IMR-90 (cell line): ENCODE results near the gene TPSD1. TPM values are rescaled to one million over a fixed set of nuclear protein-coding genes. Genes with fewer than 3 reads are reported as not detected.

Source experiments
- ATAC-seq: fragments of 200-7000 bp; cut with Tn5 transposase; 2 replicates; pipeline ENCODE4 v1.9.1; 2020; ENCODE audit warnings: low read depth, mild to moderate bottlenecking, moderate library complexity
- BruUV-seq: library from RNA; stranded (reverse); fragments of 400-500 nt; replicated peaks from 2 replicates; lab custom pipeline; 2021; lab: Mats Ljungman, UMichigan
- CTCF ChIA-PET: fragments of 300-600 bp; formaldehyde crosslinking; extraction: SDS; loops from one replicate; lab custom pipeline; 2021; ENCODE audit warnings: antibody characterized with exemption; lab: Yijun Ruan, JAX
- POLR2A ChIA-PET: fragments of 300-600 bp; sonication (Branson Sonifier 250); formaldehyde crosslinking; loops from one replicate; lab custom pipeline; 2022; ENCODE audit warnings: antibody characterized with exemption; ENCODE audit not compliant: unreplicated experiment; lab: Charles Lee
- DNase-seq: peaks from one replicate; pipeline ENCODE4 v3.0.0; 2013
- H2AFZ ChIP-seq: replicated peaks from 2 replicates; pipeline ENCODE3; 2013; ENCODE audit warnings: low read length, mild to moderate bottlenecking; ENCODE audit not compliant: poor library complexity
- H2AK5ac ChIP-seq: 2 replicates; pipeline ENCODE4 v1.6.1; 2013; ENCODE audit warnings: low read depth, low read length, inconsistent platforms
- H2AK9ac ChIP-seq: replicated peaks from 2 replicates; pipeline ENCODE3; 2013; ENCODE audit warnings: mild to moderate bottlenecking, low read depth, low read length, moderate library complexity; ENCODE audit not compliant: poor library complexity
- H2BK120ac ChIP-seq: 2 replicates; pipeline ENCODE4 v1.6.1; 2013; ENCODE audit warnings: low read depth, low read length, inconsistent platforms
- H2BK15ac ChIP-seq: 3 replicates; pipeline ENCODE4 v1.6.1; 2013; ENCODE audit warnings: low read depth, low read length, inconsistent platforms
- H2BK20ac ChIP-seq: 2 replicates; pipeline ENCODE4 v1.6.1; 2013; ENCODE audit warnings: low read depth, mild to moderate bottlenecking, inconsistent platforms, low read length, moderate library complexity
- H2BK5ac ChIP-seq: 2 replicates; pipeline ENCODE4 v1.6.1; 2013; ENCODE audit warnings: mild to moderate bottlenecking, low read depth, low read length, inconsistent platforms; ENCODE audit not compliant: poor library complexity, severe bottlenecking
- H3K14ac ChIP-seq: replicated peaks from 2 replicates; pipeline ENCODE4 v1.6.1; 2013; ENCODE audit warnings: low read depth, low read length, inconsistent platforms
- H3K18ac ChIP-seq: 2 replicates; pipeline ENCODE4 v1.6.1; 2013; ENCODE audit warnings: low read depth, low read length, control low read depth
- H3K23ac ChIP-seq: 2 replicates; pipeline ENCODE4 v1.6.1; 2013; ENCODE audit warnings: low read depth, low read length, inconsistent platforms
- H3K27ac ChIP-seq: 2 replicates; pipeline ENCODE4 v1.5.1; 2013; ENCODE audit warnings: mild to moderate bottlenecking, control low read depth, low read length; ENCODE audit not compliant: insufficient read depth
- H3K27me3 ChIP-seq: 2 replicates; pipeline ENCODE4 v1.6.1; 2013; ENCODE audit warnings: low read length; ENCODE audit not compliant: control insufficient read depth, insufficient read depth
- H3K36me3 ChIP-seq: 2 replicates; pipeline ENCODE4 v1.6.1; 2013; ENCODE audit warnings: low read length, mixed read lengths; ENCODE audit not compliant: control insufficient read depth, insufficient read depth
- H3K4ac ChIP-seq: 2 replicates; pipeline ENCODE4 v1.6.1; 2013; ENCODE audit warnings: low read depth, low read length, inconsistent platforms
- H3K4me1 ChIP-seq: 2 replicates; pipeline ENCODE4 v1.6.1; 2013; ENCODE audit warnings: low read length, mixed read lengths; ENCODE audit not compliant: control insufficient read depth, insufficient read depth
- H3K4me2 ChIP-seq: 2 replicates; pipeline ENCODE4 v1.6.1; 2013; ENCODE audit warnings: low read depth, mild to moderate bottlenecking, control low read depth, low read length, moderate library complexity
- H3K4me3 ChIP-seq: 2 replicates; pipeline ENCODE4 v1.5.1; 2013; ENCODE audit warnings: low read depth, mild to moderate bottlenecking, control low read depth, low read length, moderate library complexity; ENCODE audit not compliant: insufficient read depth
- H3K56ac ChIP-seq: 2 replicates; pipeline ENCODE4 v1.6.1; 2013; ENCODE audit warnings: low read length, inconsistent platforms; ENCODE audit not compliant: insufficient read depth; ENCODE audit errors: extremely low read depth
- H3K79me1 ChIP-seq, 2 experiments: 2 replicates each; pipeline ENCODE4 v1.6.1; 2013; ENCODE audit warnings: low read length in 2 of 2, inconsistent platforms in 1 of 2, low read depth in 1 of 2
- H3K9ac ChIP-seq: 2 replicates; pipeline ENCODE4 v1.6.1; 2013; ENCODE audit warnings: low read depth, low read length, control low read depth
- H3K9me1 ChIP-seq: 2 replicates; pipeline ENCODE4 v1.6.1; 2013; ENCODE audit warnings: low read length, inconsistent platforms; ENCODE audit not compliant: insufficient read depth
- H3K9me3 ChIP-seq: 2 replicates; pipeline ENCODE4 v1.6.1; 2013; ENCODE audit warnings: low read length; ENCODE audit not compliant: control insufficient read depth, insufficient read depth
- H4K20me1 ChIP-seq: 2 replicates; pipeline ENCODE4 v1.6.1; 2013; ENCODE audit warnings: low read length, inconsistent platforms; ENCODE audit not compliant: insufficient read depth
- H4K5ac ChIP-seq: 2 replicates; pipeline ENCODE4 v1.6.1; 2013; ENCODE audit warnings: mild to moderate bottlenecking, low read depth, low read length, control low read depth
- H4K8ac ChIP-seq, 2 experiments: 2 replicates each; pipeline ENCODE4 v1.6.1; 2013; ENCODE audit warnings: low read depth in 2 of 2, low read length in 2 of 2, control low read depth in 1 of 2, inconsistent platforms in 1 of 2
- H4K91ac ChIP-seq: 2 replicates; pipeline ENCODE4 v1.6.1; 2013; ENCODE audit warnings: low read depth, low read length, inconsistent platforms; ENCODE audit not compliant: insufficient read depth
- BHLHE40 ChIP-seq: fragments of 150-350 bp; IDR thresholded peaks from 2 replicates; pipeline ENCODE4 v1.6.1; 2016; ENCODE audit warnings: mild to moderate bottlenecking, low read depth, low read length
- CEBPB ChIP-seq: IDR thresholded peaks from 2 replicates; pipeline ENCODE4 v1.6.1; 2012; ENCODE audit warnings: low read depth, low read length, improper control_type of control experiment
- CHD1 ChIP-seq: IDR thresholded peaks from 2 replicates; pipeline ENCODE4 v1.6.1; 2012; ENCODE audit warnings: low read depth, low read length, improper control_type of control experiment
- FOS ChIP-seq: fragments of 150-350 bp; IDR thresholded peaks from 2 replicates; pipeline ENCODE4 v1.6.1; 2016; ENCODE audit warnings: low read depth, low read length
- MAZ ChIP-seq: IDR thresholded peaks from 2 replicates; pipeline ENCODE4 v1.6.1; 2012; ENCODE audit warnings: low read depth, mild to moderate bottlenecking, low read length, improper control_type of control experiment, moderate library complexity, borderline replicate concordance
- MXI1 ChIP-seq: IDR thresholded peaks from 2 replicates; pipeline ENCODE4 v1.6.1; 2012; ENCODE audit warnings: low read depth, mild to moderate bottlenecking, low read length, moderate library complexity, borderline replicate concordance
- NFE2L2 ChIP-seq: fragments of 150-350 bp; IDR thresholded peaks from 2 replicates; pipeline ENCODE4 v1.6.1; 2016; ENCODE audit warnings: low read depth, mild to moderate bottlenecking, low read length
- POLR2A ChIP-seq: IDR thresholded peaks from 2 replicates; pipeline ENCODE4 v1.6.1; 2012; ENCODE audit warnings: mild to moderate bottlenecking, low read depth, low read length
- RAD21 ChIP-seq: IDR thresholded peaks from 2 replicates; pipeline ENCODE4 v1.6.1; 2012; ENCODE audit warnings: low read length, improper control_type of control experiment
- RCOR1 ChIP-seq: IDR thresholded peaks from 2 replicates; pipeline ENCODE4 v1.6.1; 2012; ENCODE audit warnings: mild to moderate bottlenecking, low read length, improper control_type of control experiment; ENCODE audit not compliant: insufficient replicate concordance
- RFX5 ChIP-seq: IDR thresholded peaks from 2 replicates; pipeline ENCODE4 v1.8.0; 2012; ENCODE audit warnings: low read depth, mild to moderate bottlenecking, low read length, moderate library complexity
- SMC3 ChIP-seq: fragments of 150-350 bp; IDR thresholded peaks from 2 replicates; pipeline ENCODE4 v1.6.1; 2016; ENCODE audit warnings: low read depth, mild to moderate bottlenecking, antibody characterized with exemption, low read length, moderate library complexity
- WGBS, 2 experiments: methylation state at CpG; one replicate each; pipeline versions ENCODE4 v1.1.5 to v1.1.7; 2013; ENCODE audit warnings: missing lambda C conversion rate in 2 of 2; ENCODE audit not compliant: insufficient read length in 1 of 2; ENCODE audit errors: extremely low coverage in 2 of 2; 5-methylcytosine and 5-hydroxymethylcytosine counted together
- dilution Hi-C: fragments of 300-500 bp; cut with HindIII; formaldehyde crosslinking; loops from one replicate; pipeline ENCODE4 v1.14.3; 2018; ENCODE audit warnings: low sequenced_read_pairs; ENCODE audit not compliant: unreplicated experiment
- in situ Hi-C: fragments of 300-500 bp; cut with MboI; formaldehyde crosslinking; loops from 3 replicates; pipeline ENCODE4 v1.14.3; 2019; ENCODE audit warnings: low sequenced_read_pairs, inconsistent platforms, mixed read lengths
- intact Hi-C: fragments of 100-400 bp; cut with micrococcal nuclease; formaldehyde crosslinking; loops from 2 replicates; pipeline ENCODE4 v1.10.0; 2022
- polyA plus RNA-seq, 3 experiments: library from polyadenylated mRNA; depleted of rRNA; stranded (reverse); fragments of >200 nt; gene quantifications; 2 replicates each; pipeline ENCODE4 v1.2.3, GENCODE V29; 2012; ENCODE audit warnings: low replicate concordance in 1 of 3
- total RNA-seq: library from RNA; depleted of rRNA; stranded (reverse); fragments of >200 nt; gene quantifications from 2 replicates; pipeline ENCODE4 v1.2.3, GENCODE V29; 2012
- TF ChIP-seq, protein P1 (sequence below): conservative IDR thresholded peaks from 2 replicates; pipeline ENCODE4 v1.5.1; 2012; ENCODE audit warnings: mild to moderate bottlenecking, low read depth, low read length, improper control_type of control experiment
- TF ChIP-seq, protein P2 (sequence below): fragments of 150-350 bp; IDR thresholded peaks from 2 replicates; pipeline ENCODE4 v1.6.1; 2017; ENCODE audit warnings: mild to moderate bottlenecking, antibody characterized with exemption, low read length, low read depth

The TPSD1 gene
- total and polyA plus RNA-seq, 2 of the 4 experiments (the other 2 are of a cell fraction), result not detected

DNA sequence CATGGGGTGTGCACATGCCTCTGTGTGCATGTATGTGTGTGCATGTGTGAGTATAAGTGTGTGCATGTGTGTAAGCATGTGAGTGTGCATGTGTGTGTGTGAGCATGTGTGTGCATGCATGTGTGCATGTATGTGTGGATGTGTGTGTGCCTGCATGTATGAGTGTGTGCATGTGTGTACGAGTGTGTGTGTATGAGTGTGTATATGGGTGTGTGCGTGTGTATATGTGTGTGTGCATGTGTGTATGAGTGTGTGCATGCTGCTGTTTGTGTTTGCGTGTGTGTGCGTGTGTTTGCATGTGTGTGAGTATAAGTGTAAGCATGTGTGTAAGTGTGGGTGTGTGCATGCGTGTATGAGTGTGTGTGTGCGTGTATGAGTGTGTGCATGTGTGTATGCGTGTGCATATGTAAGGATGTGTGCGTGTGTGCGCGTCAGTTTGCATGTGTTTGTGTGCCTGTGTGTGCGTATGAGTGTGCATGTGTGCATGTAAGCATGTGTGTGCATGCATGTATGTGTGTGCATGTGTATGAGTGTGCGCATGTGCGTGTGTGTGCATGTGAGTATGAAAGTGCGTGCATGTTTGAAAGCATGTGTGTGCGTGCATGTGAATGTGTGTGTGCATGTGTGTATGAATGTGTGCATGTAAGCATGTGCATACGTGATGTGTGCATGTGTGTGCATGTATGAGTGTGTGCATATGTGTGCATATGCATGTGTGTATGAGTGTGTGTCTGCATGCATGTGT, 8.6 kb downstream of the TPSD1 start:
- no peaks in the 10 kb centered on the region for H3K36me3 ChIP-seq
- H4K8ac ChIP-seq, result no peak overlapping the region
- H3K18ac ChIP-seq, result no peak overlapping the region
- no peak overlapping the region for H3K23ac ChIP-seq
- H2BK5ac ChIP-seq, result no peak overlapping the region
- no peak overlapping the region for H3K4ac ChIP-seq
- H2BK15ac ChIP-seq, result no peak overlapping the region
- DNase-seq, result no peak
- ChIA-PET CTCF (no interaction called here), POLR2A (no interaction called here)
- no peaks in the 10 kb centered on the region for H3K79me1 ChIP-seq
- H4K20me1 ChIP-seq, result no peaks in the 10 kb centered on the region; the same call in 1 of the 2 replicates
- no peak overlapping the region for H3K14ac ChIP-seq
- H3K4me2 ChIP-seq, result no peak overlapping the region
- no peaks in the 10 kb centered on the region for H3K9me3 ChIP-seq
- 91% methylated on average over 13 of the region's 16 CpGs; no CpG with 5 or more reads in 1 of the 2 experiments for WGBS, 2 experiments
- H4K91ac ChIP-seq, result no peak overlapping the region
- H2AK9ac ChIP-seq, result no peak overlapping the region
- BruUV-seq, result no TSS peak
- H3K27ac ChIP-seq, result no peak overlapping the region
- no peak overlapping the region for H3K9ac ChIP-seq
- H2BK120ac ChIP-seq, result no peak overlapping the region
- no peaks in the 10 kb centered on the region for H3K4me1 ChIP-seq
- no peak overlapping the region for H3K4me3 ChIP-seq
- peaks cover 38% of the 10 kb centered on the region for H3K27me3 ChIP-seq
- H2AFZ ChIP-seq, result no peak overlapping the region
- in situ Hi-C loops, result no loop called here
- intact Hi-C loops, result no loop called here
- dilution Hi-C loops, result no loop called here
- H4K5ac ChIP-seq, result no peak overlapping the region
- TF ChIP-seq, protein P1, sequence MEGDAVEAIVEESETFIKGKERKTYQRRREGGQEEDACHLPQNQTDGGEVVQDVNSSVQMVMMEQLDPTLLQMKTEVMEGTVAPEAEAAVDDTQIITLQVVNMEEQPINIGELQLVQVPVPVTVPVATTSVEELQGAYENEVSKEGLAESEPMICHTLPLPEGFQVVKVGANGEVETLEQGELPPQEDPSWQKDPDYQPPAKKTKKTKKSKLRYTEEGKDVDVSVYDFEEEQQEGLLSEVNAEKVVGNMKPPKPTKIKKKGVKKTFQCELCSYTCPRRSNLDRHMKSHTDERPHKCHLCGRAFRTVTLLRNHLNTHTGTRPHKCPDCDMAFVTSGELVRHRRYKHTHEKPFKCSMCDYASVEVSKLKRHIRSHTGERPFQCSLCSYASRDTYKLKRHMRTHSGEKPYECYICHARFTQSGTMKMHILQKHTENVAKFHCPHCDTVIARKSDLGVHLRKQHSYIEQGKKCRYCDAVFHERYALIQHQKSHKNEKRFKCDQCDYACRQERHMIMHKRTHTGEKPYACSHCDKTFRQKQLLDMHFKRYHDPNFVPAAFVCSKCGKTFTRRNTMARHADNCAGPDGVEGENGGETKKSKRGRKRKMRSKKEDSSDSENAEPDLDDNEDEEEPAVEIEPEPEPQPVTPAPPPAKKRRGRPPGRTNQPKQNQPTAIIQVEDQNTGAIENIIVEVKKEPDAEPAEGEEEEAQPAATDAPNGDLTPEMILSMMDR, result no peak
- no peak for TF ChIP-seq NFE2L2
- no peak for TF ChIP-seq RAD21
- TF ChIP-seq, protein P2, sequence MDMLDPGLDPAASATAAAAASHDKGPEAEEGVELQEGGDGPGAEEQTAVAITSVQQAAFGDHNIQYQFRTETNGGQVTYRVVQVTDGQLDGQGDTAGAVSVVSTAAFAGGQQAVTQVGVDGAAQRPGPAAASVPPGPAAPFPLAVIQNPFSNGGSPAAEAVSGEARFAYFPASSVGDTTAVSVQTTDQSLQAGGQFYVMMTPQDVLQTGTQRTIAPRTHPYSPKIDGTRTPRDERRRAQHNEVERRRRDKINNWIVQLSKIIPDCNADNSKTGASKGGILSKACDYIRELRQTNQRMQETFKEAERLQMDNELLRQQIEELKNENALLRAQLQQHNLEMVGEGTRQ, result no peak
- TF ChIP-seq MXI1, result no peak
- TF ChIP-seq POLR2A, result no peak
- TF ChIP-seq RCOR1, result no peak
- no peak for TF ChIP-seq CEBPB
- no peak for TF ChIP-seq SMC3
- no peak for TF ChIP-seq RFX5
- no peak for TF ChIP-seq FOS
- no peak for TF ChIP-seq CHD1
- no peak for TF ChIP-seq MAZ
- no peak for TF ChIP-seq BHLHE40
- ATAC-seq, result no peak
- no peak overlapping the region for H2BK20ac ChIP-seq
- H2AK5ac ChIP-seq, result no peak overlapping the region
- peaks cover 4% of the 10 kb centered on the region; the same call in 1 of the 2 replicates for H3K9me1 ChIP-seq
- no peak overlapping the region for H3K56ac ChIP-seq
